Activated CD4-positive, alpha-beta T cell treated with anti-CD3 and anti-CD28 coated beads, Interleukin-2, amount 50 U/mL, for 24 hours (primary cell): ENCODE measurements around the gene TECPR1.

ENCODE experiments used
- DNase-seq, 2 donors: peaks; one replicate each; pipeline ENCODE4 v3.0.0-alpha.2; 2020; ENCODE audit warnings: low read depth in 1 of 2, low spot score in 1 of 2

TECPR1 gene

DNA sequence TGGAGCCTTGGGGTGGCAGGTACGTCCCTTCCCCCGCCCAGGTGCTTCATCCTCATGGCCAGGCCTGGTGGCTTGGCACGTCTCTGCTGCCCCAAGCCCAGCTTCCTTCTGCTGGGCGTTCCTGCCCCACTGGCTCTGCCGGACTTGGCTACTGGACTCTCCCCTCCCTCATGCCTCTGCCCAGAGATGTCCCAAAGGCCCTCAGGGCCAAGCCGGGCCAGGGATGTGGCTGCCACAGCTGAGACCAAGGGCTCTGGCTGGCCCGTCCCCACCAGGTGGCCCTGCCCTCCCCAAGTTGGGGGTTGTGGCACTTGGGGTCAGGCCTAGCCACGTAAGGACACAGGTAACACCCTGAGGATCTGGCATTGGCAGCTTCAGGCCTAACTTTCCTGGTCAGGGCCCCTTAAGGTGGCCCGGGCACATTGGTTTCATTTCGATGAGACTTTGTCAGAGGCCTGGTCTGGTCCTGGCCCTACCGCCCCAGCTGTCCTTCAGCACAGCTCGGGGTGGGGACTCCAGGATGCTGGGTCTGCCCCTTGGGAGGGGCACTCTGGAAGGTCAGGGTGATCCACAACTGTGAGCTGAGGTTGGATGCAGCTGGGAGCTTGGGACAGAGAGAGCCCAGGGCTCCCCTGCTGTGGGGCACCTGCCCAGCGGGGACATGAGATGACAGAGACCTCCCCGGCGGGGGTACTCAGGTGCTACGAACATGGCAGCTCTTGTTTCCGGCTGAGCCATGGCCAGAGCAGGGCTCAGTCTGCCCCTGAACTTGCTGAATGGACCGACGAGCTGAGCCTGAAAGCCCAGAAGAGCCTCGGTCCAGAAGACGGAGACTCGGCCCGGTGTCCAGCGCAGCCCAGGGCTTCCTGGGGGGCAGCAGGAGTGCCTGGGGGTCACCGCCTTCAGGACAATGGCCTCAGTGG is 37.9 kb downstream of the TECPR1 start:
- no peak for DNase-seq

DNA sequence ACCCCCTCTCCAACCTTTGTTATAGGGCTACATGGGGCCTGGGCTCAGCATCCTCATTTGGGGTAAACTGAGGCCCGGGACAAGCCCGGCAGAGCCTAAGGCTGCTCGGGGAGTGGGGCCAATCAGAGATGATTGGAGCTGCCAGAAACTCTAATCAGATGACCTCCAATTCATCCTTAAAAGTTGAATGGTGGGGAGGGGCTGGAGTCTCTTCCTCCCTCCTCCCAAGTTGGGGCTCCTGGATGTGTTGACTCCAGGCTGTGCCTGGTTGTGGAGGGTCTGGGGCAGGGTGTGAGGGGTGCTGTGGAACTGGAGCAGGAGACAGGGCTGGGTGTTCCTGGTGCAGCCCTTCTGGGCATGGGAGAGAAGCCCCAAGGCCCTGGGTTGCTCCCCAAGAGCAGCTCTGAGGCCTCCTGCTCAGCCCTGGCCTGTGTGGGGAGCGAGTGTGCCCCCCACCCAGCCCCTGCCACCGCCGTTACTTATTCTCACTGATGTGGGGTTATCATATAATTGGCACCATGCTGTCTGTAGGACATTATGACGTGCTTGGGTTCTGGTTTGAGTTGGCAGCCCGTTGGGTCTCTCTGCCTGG is 38.6 kb downstream of the TECPR1 start:
- DNase-seq: no peak

DNA sequence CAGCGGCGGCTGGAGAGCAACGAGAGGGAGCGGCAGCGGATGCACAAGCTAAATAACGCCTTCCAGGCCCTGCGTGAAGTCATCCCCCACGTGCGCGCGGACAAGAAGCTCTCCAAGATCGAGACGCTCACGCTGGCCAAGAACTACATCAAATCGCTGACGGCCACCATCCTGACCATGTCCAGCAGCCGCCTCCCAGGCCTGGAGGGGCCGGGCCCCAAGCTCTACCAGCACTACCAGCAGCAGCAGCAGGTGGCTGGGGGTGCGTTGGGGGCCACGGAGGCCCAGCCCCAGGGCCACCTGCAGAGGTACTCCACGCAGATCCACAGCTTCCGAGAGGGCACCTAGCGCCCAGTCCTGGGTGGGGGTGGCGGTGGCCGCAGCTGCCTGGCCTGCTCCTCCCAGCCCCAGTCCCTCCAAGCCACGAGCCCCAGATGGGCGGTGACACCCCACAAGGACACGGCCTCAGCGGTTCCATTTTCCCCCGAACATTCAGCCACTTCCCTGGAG is 39.4 kb downstream of the TECPR1 start:
- DNase-seq: no peak

DNA sequence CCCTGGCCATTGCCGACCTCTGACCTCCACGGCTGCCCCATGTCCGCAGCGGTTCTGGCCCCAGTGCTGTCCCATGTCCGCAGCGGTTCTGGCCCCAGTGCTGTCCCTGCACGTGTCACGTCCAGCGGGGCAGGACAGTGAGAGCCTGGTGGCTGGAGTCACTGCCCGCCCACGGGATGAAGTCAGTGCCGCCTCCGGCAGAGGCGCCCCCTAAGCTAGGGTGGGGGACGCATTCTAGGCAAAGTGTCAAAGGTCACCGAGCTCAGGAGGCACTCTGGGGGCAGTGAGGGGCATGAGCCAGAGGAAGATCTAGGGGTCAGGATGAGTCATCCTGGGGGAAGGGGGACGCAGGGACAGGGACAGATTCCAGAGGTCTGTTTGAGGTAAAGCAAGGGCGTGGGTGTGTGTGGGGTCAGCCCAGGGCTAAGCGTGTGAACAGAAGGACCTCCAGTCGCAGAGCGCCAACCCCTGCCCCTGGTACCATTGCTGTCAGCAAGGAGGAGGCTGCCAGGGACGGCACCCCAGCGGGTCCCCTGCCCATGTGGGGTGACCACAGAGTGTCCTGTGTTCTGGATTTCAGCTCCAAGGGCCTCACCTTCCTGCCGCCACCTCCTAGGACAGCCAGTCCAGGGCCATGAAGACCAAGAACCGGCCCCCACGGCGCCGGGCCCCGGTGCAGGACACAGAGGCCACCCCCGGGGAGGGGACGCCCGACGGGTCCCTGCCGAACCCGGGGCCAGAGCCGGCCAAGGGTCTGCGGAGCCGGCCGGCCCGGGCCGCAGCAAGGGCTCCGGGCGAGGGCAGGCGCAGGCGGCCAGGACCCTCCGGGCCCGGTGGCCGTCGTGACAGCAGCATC is 40.1 kb downstream of the TECPR1 start:
- DNase-seq: no peak

DNA sequence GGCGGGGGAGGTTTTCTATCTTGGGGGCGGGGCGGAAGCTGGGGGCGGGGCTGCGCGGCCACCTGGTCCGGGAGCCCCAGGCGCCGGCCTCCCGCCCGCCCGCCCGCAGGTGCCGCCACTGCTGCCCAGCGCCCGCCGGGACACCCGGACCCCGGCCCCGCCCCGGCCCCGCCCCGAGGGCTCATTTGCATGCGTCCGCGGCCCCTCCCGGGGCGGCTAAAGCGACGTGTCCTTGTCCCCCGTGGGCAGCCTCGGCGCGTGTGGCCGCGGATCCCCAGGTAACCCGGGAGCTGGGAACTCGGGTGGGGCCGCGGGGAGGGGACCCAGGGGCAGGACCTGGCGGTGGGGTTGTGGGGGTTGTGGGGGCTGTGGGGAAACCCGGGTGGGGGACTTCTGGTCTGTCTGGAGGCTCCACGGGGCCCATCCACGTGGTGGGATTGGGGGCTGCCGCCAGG is 40.8 kb downstream of the TECPR1 start, which contains the start of gene BHLHA15:
Gene BHLHA15, plus strand, starts transcription at position 219 of the 455 bp plus-strand sequence. CDS start 871 bp downstream, outside the sequence.
- DNase-seq: no peak

DNA sequence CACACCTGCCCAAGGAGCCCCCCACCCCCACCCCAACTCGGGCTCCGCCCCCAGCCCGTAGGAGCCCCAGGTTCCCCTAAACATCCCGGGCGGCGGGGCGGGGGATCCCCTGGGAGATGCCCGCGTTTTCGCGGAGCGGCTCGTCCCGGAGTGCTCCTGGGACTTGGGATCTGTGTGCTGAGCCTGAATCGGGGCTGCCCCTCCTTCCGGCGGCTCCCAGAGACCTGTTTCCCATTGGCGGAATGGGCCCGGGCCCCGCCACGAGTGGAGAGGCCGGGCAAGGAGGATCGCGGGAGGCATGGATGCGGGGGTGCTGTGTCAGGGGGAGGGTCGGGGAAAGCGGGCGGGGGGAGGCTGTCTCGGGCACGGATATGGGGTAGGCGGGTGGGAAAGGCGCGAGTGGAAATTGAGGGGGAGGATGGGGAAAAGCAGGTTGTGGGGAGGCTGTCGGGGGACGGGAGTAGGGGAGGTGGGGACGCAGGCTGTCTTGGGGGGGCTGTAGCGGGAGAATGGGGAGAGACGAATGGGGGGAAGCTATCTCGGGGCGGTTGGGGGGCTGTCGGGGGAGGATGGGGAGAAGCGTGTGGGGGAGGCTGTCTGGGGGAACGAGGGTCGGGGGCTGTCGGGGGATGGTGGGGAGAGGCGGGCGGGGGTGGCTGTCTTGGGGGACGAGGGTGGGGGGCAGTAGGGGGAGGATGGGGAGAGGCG is 41.4 kb downstream of the TECPR1 start:
- no peak for DNase-seq

DNA sequence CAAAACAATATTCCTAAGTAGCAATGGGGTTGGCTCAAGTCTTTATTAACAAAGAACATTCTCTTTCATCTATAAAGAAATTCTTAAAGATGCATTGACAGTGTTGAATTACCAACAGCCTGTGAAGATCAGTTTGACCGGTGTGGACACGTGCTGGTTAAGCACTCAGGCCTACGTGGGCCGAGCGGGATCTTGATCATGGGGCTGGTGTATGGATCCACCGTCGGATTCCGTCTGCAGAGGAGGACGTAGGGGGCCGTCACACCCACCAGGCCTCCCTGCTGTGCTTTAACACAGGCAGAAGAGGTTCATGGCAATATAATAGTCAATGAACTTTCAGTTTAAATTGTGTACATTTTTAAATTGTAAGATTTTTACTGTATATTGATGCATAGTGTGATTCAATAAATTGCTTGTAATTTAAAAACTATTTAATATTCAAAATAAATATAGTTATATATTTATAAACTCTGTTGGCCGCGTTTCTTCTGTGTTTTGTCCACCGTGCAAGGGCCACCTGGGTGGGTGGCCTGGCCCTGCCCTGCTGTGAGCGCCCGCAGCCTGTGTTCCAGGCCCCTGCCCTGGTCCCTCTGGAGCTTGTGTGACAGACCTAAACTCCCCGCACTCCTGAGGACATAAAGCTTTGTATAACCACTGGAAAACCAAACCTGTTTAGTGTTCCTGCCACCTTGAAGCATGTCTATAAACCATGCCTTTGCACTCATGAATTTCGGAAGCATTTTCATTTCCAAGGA is 42.7 kb downstream of the TECPR1 start:
- DNase-seq: no peak

DNA sequence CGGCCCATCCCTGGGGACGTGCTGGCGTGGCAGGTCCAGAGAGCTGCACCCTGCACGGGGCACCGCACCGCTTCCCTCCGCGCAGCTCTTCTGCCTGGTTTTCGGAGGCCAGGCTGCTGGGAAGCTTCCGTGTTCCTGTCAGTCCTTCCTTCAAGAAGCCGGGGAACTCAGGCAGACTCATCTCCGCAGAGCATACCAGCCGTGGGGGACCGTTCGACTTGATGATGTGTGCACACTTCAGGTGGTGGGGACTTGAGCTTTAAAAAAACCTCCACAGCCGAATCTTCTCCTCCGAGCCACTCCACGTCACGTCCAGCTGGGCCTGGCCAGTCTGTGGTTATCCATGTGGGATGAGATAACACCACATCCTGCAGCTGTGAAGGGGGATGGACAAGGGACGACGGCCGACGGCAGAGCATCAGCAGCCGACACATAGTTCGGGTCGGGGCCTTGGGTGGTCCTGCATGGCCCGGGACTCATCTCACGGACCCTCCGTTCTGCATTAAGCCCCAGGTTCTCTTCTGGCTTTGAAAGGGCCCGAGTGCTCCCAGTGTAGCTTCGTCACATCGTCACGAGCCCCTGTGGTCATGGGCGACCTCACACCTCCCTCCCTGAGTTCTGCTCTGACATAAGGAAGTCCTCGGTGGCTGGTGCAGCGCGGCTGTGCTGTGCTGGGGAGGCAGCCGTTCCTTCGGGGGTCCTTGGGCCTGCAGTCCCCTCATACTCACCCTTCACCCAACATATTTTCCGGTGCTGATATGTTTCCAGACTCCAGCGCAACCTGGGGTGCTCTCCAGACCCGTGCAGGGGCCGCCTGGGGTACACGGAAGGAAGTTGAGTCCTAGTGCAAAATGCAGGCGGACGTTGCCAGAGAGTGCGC is 45.3 kb downstream of the TECPR1 start:
- DNase-seq: no peak

DNA sequence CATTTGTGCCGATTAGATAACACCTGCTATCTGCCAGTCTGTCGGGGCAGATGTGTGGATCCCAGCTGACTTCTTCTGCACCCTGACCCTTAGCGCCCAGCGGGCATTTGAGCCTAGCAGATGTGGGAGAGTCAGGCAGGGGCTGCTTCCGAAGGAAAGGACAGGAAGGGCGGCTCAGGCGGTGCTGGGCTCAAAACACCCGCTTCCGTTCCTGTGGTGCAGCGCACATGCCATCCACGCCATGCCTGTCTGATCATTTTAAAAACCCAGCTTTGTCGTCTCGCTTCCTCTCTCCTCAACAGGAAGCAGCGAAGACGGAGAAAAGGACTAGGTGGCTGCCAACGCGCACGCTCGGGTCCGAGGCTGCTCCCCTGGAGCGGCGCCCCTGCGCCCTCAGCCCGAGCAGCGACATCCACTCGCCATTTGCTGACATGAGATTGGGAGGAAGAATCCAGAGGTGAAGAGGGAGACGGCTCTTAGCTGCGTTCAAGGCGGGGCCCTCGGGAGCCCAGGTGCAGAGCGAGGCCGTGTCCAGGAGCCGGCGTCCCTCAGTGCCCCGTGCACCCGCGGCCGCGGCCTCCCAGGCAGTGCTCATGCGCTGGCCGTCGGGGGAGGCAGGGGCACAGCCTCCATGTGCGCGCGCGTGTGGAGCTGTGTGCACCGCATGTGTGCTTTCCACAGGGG is 46.7 kb downstream of the TECPR1 start:
- no peak for DNase-seq

DNA sequence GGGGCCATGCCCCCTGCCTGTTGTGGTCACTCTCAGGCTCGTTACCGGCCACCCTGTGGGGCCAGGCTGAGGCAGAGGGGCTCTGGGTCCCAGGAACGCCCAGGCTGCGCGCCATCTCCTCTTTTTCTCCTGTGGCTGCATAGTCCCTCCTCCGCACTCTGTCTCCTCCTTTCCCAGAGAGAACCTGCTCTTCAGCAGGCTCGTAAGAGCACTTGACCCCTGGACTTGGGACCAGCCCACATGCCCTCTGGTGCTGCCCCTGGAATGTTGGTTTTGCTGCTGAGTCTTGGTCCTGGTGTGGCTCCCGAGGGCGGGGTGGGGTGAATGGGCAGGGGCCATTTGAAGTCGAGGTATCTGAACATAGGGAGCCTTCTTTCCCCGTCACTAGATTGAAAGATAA is 47.4 kb downstream of the TECPR1 start:
- no peak for DNase-seq

DNA sequence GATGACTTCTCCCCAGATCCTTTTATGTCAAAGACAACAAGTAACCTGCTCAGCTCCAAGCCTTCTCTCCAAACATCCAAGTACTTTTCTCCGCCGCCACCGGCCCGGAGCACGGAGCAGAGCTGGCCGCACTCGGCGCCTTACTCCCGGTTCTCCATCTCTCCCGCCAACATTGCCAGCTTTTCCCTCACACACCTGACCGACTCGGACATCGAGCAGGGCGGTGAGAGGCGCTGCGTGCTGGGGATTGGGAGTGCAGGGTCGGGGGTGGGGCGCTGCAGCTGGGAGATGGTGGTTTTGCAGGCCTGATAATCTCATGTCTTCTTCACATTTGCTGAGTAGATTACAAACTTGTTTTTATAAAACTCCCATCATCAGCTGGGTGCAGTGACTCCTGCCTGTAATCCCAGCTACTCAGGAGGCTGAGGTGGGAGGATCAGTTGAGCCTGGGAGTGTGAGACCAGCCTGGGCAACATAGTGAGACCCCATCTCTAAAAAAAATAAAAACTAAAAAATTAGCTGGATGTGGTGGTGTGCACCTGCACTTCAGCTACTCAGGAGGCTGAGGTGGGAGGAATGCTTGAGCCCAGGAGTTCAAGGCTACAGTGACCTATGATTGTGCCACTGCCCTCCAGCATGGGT is 47.9 kb downstream of the TECPR1 start:
- DNase-seq: no peak

DNA sequence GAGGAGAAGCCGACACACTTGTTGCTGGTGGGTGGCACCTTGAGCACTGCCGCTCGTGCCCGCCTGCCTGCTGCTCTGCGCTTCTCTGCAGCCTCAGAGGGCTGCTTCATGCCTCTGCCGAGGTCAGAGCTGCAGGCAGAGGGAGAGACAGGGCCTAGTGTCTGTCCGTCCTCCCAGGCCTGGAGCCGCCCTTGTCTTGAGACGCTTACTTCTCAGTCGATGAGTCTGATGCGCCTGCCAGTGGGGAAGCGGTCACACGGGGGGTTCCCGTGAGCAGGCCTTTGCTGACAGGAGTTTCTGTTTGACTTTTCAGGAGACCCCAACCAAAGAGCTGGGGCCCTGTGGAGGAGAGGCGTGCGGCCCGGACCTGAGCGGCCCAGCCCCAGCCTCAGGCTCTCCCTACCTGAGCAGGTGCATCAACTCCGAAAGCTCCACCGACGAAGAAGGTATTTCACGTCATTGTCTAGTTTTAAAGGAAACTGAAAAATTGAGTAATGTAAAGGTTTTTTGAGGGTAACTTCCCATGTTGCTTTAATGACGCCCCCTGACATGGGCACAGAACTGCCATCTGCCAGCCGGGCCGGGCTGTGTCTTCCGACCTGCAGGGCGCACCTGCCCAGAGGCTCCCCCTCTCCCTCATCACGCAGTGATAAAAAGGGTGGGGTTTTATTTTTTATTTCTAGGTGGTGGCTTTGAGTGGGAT is 48.6 kb downstream of the TECPR1 start:
- no peak for DNase-seq

DNA sequence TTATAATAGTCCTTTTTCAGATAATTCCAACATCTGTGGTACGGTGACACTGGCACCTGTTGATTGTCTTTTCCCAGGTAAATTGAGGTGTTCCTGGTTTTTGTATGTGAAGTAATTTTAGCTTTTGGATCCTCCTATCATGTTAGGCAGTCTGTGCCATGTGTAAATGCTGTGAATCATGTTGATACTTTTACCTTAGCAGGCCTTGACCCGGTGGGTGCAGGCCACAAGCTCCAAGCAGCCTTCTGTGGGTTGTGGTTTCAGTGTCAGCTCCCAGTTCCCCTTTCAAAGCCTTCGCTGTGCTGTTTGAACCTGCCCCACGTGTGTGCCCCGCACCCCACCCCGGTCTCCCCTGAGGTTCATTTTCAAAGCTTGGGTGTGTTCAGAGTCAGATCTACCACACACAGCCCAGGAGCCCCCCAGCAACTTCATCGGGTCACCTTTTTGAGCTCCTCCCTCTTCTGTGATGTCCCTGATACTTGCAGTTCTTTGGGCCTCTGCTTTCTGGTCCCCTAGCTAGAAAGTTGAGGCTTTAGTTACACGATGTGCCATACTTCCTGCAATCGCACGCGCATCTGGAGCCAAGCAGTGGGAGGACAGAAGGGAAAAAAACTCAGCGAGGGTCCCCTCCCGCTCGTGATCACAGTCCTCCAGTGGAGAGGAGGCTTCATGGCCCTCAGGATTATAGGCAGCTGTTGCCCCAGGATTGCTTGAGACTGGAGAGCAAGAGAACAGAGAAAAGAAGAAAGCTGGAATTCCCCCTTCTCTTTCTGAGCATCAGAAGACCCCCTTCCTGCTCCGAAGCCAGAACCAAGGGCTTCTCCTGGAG is 49.5 kb downstream of the TECPR1 start:
- DNase-seq: peak; percentile 16 to 47

DNA sequence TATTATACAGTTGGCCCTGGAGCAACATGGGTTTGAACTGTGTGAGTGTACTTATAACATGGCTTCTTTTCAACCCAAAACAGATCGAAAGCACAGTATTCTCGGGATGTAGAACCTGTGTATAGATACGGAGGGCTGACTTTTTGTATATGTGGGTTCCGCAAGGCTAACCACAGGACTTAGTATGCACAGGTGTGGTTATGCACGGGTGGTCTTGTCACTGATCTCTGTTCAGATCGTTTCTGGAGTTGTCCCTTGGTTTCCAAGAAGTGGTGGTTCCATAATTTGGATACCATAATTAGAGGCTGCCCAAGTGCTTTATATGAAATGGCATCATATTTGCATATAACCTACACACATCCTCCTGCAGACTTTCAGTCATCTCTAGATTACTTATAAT is 51.7 kb downstream of the TECPR1 start:
- DNase-seq: no peak

DNA sequence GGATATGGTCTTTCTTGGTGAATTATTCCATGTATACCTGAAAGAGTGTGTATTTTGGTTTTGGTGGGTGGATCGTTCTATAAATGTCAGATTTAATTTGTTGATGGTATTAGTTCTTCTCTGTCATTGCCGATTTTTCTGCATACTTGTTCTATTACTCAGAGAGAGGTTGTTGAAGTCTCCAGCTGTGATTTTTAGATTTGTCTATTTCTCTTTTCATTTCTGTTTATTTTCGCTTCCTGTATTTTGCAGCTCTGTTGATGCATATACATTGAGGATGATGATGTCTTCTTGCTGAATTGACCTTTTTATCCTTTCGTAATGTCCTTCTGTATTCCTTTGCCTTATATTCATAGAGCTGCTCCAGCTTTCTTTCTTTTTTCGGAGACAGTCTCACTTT is 52.9 kb downstream of the TECPR1 start:
- DNase-seq: no peak
